Activated T-helper 1 cell treated with anti-CD3 and anti-CD28 coated beads, Interleukin-2, amount 50 U/mL, for 16 hours (primary cell): ENCODE data around the gene NKD1.

Source experiments
- DNase-seq, 2 donors: peaks; one replicate each; pipeline ENCODE4 v3.0.0-alpha.2; 2020; ENCODE audit warnings: low read depth in 1 of 2, low spot score in 1 of 2

Gene NKD1

GRCh38 chr16:50611995-50612848 is 64.0 kb downstream of the NKD1 start:
- DNase-seq: no peak

- no peak for DNase-seq
These were observed 64.6 kb downstream of the NKD1 start for GRCh38 chr16:50612849-50613198.

- DNase-seq: no peak
These were observed 65.2 kb downstream of the NKD1 start for GRCh38 chr16:50613281-50613963.

- no peak for DNase-seq
These were observed 65.8 kb downstream of the NKD1 start for GRCh38 chr16:50613964-50614474.

GRCh38 chr16:50614955-50615724 is 66.9 kb downstream of the NKD1 start:
- no peak for DNase-seq

- no peak for DNase-seq
These were observed 67.7 kb downstream of the NKD1 start for GRCh38 chr16:50615891-50616290.

- DNase-seq: no peak
These were observed 68.2 kb downstream of the NKD1 start for GRCh38 chr16:50616386-50616785.

- DNase-seq: no peak
These were observed 68.9 kb downstream of the NKD1 start for GRCh38 chr16:50616883-50617645.

GRCh38 chr16:50617646-50618184 is 69.5 kb downstream of the NKD1 start:
- DNase-seq: no peak

GRCh38 chr16:50618238-50618918 is 70.2 kb downstream of the NKD1 start:
- DNase-seq: no peak

GRCh38 chr16:50619702-50620491 is 71.7 kb downstream of the NKD1 start:
- DNase-seq: no peak

- no peak for DNase-seq
These were observed 72.7 kb downstream of the NKD1 start for GRCh38 chr16:50620646-50621451.

GRCh38 chr16:50621452-50621792 is 73.2 kb downstream of the NKD1 start:
- no peak for DNase-seq

GRCh38 chr16:50622029-50622428 is 73.8 kb downstream of the NKD1 start:
- no peak for DNase-seq

GRCh38 chr16:50622643-50623369 is 74.6 kb downstream of the NKD1 start:
- no peak for DNase-seq

GRCh38 chr16:50624449-50624970 is 76.3 kb downstream of the NKD1 start:
- DNase-seq: no peak

GRCh38 chr16:50625374-50625773 is 77.2 kb downstream of the NKD1 start:
- no peak for DNase-seq

- DNase-seq: no peak
These were observed 78.7 kb downstream of the NKD1 start for GRCh38 chr16:50626868-50627267.
